ENCODE results near the gene FAF2. TPM values are rescaled to one million over a fixed set of nuclear protein-coding genes. Genes with fewer than 3 reads are reported as not detected.

The FAF2 gene
- total RNA-seq, 1 experiment from 2014 or later = 44.4 TPM

GRCh38 chr5:176438959-176439757 is 9.0 kb upstream of the FAF2 start:
- no peak overlapping the region for H3K27ac Mint-ChIP-seq
- H3K36me3 Mint-ChIP-seq (ENCODE audit: insufficient read depth in 1 of 3, low read depth in 3 of 3) = no peaks in the 10 kb centered on the region; a peak in 2 of 7 replicates
- H3K27ac ChIP-seq (ENCODE audit: insufficient read length, low read depth, low read length) = no peak overlapping the region
- H3K4ac ChIP-seq (ENCODE audit: low read depth, low read length) = no peak overlapping the region
- no peaks in the 10 kb centered on the region for H3K9me3 ChIP-seq (ENCODE audit: control insufficient read depth, low read depth, low read length)
- H4K5ac ChIP-seq (ENCODE audit: insufficient read length, low read depth, low read length) = no peak overlapping the region
- no CpG with 5 or more reads among the region's 12 CpGs for WGBS (ENCODE audit: extremely low coverage, insufficient read length, low lambda C conversion rate)
- H3K9ac ChIP-seq (ENCODE audit: extremely low read depth, insufficient read length, low read length) = no peak overlapping the region
- no peak overlapping the region for H3K23ac ChIP-seq (ENCODE audit: insufficient read length, low read depth, low read length)
- no peaks in the 10 kb centered on the region for H3K27me3 ChIP-seq (ENCODE audit: insufficient read depth, low read length)
- no peak overlapping the region for H2AFZ ChIP-seq (ENCODE audit: low read length)
- no peaks in the 10 kb centered on the region for H3K79me1 ChIP-seq (ENCODE audit: insufficient read depth, low read depth, low read length, poor library complexity, severe bottlenecking)
- H4K8ac ChIP-seq (replicated peaks; ENCODE audit: insufficient read length, low read depth, low read length) = no peak overlapping the region
- peaks cover 6% of the 10 kb centered on the region; the same call in 1 of the 2 replicates for H3K4me1 ChIP-seq (ENCODE audit: insufficient read depth, low read length)
- H2AK5ac ChIP-seq (ENCODE audit: insufficient read length, low read length) = no peak overlapping the region
- H2BK20ac ChIP-seq (ENCODE audit: low read depth, low read length, poor library complexity, severe bottlenecking) = no peak overlapping the region
- no peak overlapping the region for H4K91ac ChIP-seq (ENCODE audit: insufficient read length, low read depth, low read length)
- TF ChIP-seq, protein P1, sequence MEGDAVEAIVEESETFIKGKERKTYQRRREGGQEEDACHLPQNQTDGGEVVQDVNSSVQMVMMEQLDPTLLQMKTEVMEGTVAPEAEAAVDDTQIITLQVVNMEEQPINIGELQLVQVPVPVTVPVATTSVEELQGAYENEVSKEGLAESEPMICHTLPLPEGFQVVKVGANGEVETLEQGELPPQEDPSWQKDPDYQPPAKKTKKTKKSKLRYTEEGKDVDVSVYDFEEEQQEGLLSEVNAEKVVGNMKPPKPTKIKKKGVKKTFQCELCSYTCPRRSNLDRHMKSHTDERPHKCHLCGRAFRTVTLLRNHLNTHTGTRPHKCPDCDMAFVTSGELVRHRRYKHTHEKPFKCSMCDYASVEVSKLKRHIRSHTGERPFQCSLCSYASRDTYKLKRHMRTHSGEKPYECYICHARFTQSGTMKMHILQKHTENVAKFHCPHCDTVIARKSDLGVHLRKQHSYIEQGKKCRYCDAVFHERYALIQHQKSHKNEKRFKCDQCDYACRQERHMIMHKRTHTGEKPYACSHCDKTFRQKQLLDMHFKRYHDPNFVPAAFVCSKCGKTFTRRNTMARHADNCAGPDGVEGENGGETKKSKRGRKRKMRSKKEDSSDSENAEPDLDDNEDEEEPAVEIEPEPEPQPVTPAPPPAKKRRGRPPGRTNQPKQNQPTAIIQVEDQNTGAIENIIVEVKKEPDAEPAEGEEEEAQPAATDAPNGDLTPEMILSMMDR (conservative IDR thresholded peaks at IDR 0.05) = no peak
- no peak overlapping the region for H2BK5ac ChIP-seq (ENCODE audit: insufficient read length, low read length)
- no peak overlapping the region for H3K4me3 Mint-ChIP-seq
- peaks cover 4% of the 10 kb centered on the region in 2 experiments; a peak in 3 of 5 replicates for H3K9me3 Mint-ChIP-seq
- no peak overlapping the region for H3K18ac ChIP-seq (ENCODE audit: insufficient read length, low read depth, low read length)
- no peak overlapping the region for H3K4me2 ChIP-seq (ENCODE audit: insufficient read depth, insufficient read length, low read length)
- H3K23me2 ChIP-seq (ENCODE audit: insufficient read length, low read depth, low read length, poor library complexity, severe bottlenecking) = no peaks in the 10 kb centered on the region
- H3K56ac ChIP-seq (ENCODE audit: insufficient read length, low read depth, low read length) = no peak overlapping the region
- H2BK120ac ChIP-seq (ENCODE audit: low read depth, low read length, poor library complexity, severe bottlenecking) = no peak overlapping the region
- no peaks in the 10 kb centered on the region for H4K20me1 ChIP-seq (ENCODE audit: control insufficient read depth, insufficient read depth, insufficient read length)
- no peaks in the 10 kb centered on the region for H3K79me2 ChIP-seq (ENCODE audit: insufficient read depth, low read length)
- H2BK15ac ChIP-seq (ENCODE audit: low read depth, low read length) = no peak overlapping the region
- peaks cover 16 to 22% of the 10 kb centered on the region in 2 experiments for H3K4me1 Mint-ChIP-seq
- H3K27me3 Mint-ChIP-seq (ENCODE audit: low read depth) = peaks cover 7% of the 10 kb centered on the region
- H2BK12ac ChIP-seq (ENCODE audit: insufficient read length, low read depth, low read length) = no peak overlapping the region
- H3K14ac ChIP-seq (ENCODE audit: insufficient read depth, low read length) = no peak overlapping the region
- H3T11ph ChIP-seq (ENCODE audit: low read length) = no peak overlapping the region
- DNase-seq = no peak

All from H9 (cell line).